HL-60 (cell line): ENCODE measurements around the gene AK8.

Experiments
- CTCF ChIP-seq: IDR thresholded peaks from one replicate; pipeline ENCODE4 v1.5.1; 2011; ENCODE audit warnings: low read length, control low read depth, inconsistent platforms; ENCODE audit not compliant: insufficient read depth
- POLR2AphosphoS5 ChIP-seq: IDR thresholded peaks from 2 replicates; pipeline ENCODE4 v1.6.1; 2012; ENCODE audit warnings: low read depth
- SPI1 ChIP-seq: IDR thresholded peaks from 2 replicates; pipeline ENCODE4 v1.6.1; 2012; ENCODE audit warnings: low read depth, mild to moderate bottlenecking, borderline replicate concordance

GRCh38 chr9:132742821-132743311, 135.2 kb downstream of the AK8 start:
- no peak for TF ChIP-seq CTCF
- no peak for TF ChIP-seq SPI1
- TF ChIP-seq POLR2AphosphoS5 = no peak
